ENCODE results near the gene BCLAF3. TPM values are rescaled to one million over a fixed set of nuclear protein-coding genes. Genes with fewer than 3 reads are reported as not detected.

The BCLAF3 gene
- total and polyA plus RNA-seq, 2 of the 13 experiments (the other 11 are each of a cell fraction or from before 2014, with no cell fraction given), result 1.5 to 2.7 TPM

- CTCF ChIA-PET (ENCODE audit: low intra/inter-chr PET ratio, low total read pairs), result no interaction called here
- no peak for FAIRE-seq
- TF ChIP-seq NFIB (CRISPR knock-in tag; IDR thresholded peaks at IDR 0.05; ENCODE audit: borderline replicate concordance) (no peak), AGO1 (IDR thresholded peaks at IDR 0.05; ENCODE audit: low read depth, low read length, poor library complexity, severe bottlenecking) (no peak), HNRNPUL1 (IDR thresholded peaks at IDR 0.05; ENCODE audit: low read depth, low read length) (no peak), LCORL (IDR thresholded peaks at IDR 0.05) (no peak), LCORL (CRISPR knock-in tag; IDR thresholded peaks at IDR 0.05) (no peak), CHD2 (IDR thresholded peaks at IDR 0.05; ENCODE audit: low read depth, low read length) (no peak), SKI (IDR thresholded peaks at IDR 0.05; ENCODE audit: partially characterized antibody) (no peak), MAFK (conservative IDR thresholded peaks at IDR 0.05 in 1 of 2, IDR thresholded peaks at IDR 0.05 in 1 of 2; ENCODE audit: low read length in 2 of 2) (no peak)
These were observed 48.1 kb upstream of the BCLAF3 start for GRCh38 chrX:20038966-20039365.

GRCh38 chrX:20037186-20037585 is 46.3 kb upstream of the BCLAF3 start:
- Histone ChIP-seq H3K9me3 (ENCODE audit: low read length) (no peaks in the 10 kb centered on the region), H3K36me3 (replicated peaks in 1 of 2; ENCODE audit: control insufficient read depth in 1 of 2, insufficient read depth in 2 of 2, low read length in 2 of 2) (peaks cover 0 to 1% of the 10 kb centered on the region in 2 experiments; a peak in 1 of 5 replicates), H2AFZ (ENCODE audit: low read length) (no peak overlapping the region), H4K20me1 (ENCODE audit: insufficient read depth, low read length) (no peaks in the 10 kb centered on the region), H3K27me3 (ENCODE audit: control insufficient read depth in 1 of 2, insufficient read depth in 2 of 2, low read length in 2 of 2) (no peaks in the 10 kb centered on the region), H3K4me2 (ENCODE audit: low read depth, low read length) (no peak overlapping the region), H3K9ac (ENCODE audit: insufficient read depth, low read depth, low read length) (no peak overlapping the region), H3K27ac (ENCODE audit: extremely low read length, insufficient read depth, low read length) (no peak overlapping the region), H3K4me1 (ENCODE audit: insufficient read depth, low read length) (no peaks in the 10 kb centered on the region), H3K79me2 (ENCODE audit: insufficient read depth, low read length) (no peaks in the 10 kb centered on the region), H3K4me3 (replicated peaks in 1 of 3; ENCODE audit: insufficient read depth in 1 of 3, low read depth in 2 of 3, low read length in 3 of 3) (no peak overlapping the region)
- TF ChIP-seq ZNF614 (CRISPR knock-in tag; IDR thresholded peaks at IDR 0.05; ENCODE audit: borderline replicate concordance) (no peak), MBD4 (IDR thresholded peaks at IDR 0.05; ENCODE audit: borderline replicate concordance, low read length) (no peak), ZMYM2 (CRISPR knock-in tag; IDR thresholded peaks at IDR 0.05) (no peak)
- POLR2A ChIA-PET, result no interaction called here
- CTCF ChIA-PET (ENCODE audit: low intra/inter-chr PET ratio, low total read pairs), result no interaction called here
- FAIRE-seq, result no peak
- ATAC-seq, result no peak
- no peak for DNase-seq (ENCODE audit: low spot score)
- in situ Hi-C loops (cut with HindIII; ENCODE audit: extremely low pct_ligation_motif_present, low pct_unique_long_range_greater_than_20kb), result no loop called here
- intact Hi-C loops (cut with micrococcal nuclease; ENCODE audit: unreplicated experiment), result no loop called here
- 93% methylated on average over 5 of the region's 6 CpGs for WGBS (ENCODE audit: low lambda C conversion rate)
- BruUV-seq (replicated peaks), result no TSS peak

More at GRCh38 chrX:20038966-20039365, 48.1 kb upstream of the BCLAF3 start:
- H3K4me1 ChIP-seq (ENCODE audit: insufficient read depth, low read length), result no peaks in the 10 kb centered on the region
- H4K20me1 ChIP-seq (ENCODE audit: insufficient read depth, low read length), result no peaks in the 10 kb centered on the region
- no peaks in the 10 kb centered on the region for H3K27me3 ChIP-seq (ENCODE audit: control insufficient read depth in 1 of 2, insufficient read depth in 2 of 2, low read length in 2 of 2)
- H3K27ac ChIP-seq (ENCODE audit: extremely low read length, insufficient read depth, low read length), result no peak overlapping the region
- H3K4me2 ChIP-seq (ENCODE audit: low read depth, low read length), result no peak overlapping the region
- no peak for DNase-seq (ENCODE audit: low spot score)
- no peaks in the 10 kb centered on the region for H3K9me3 ChIP-seq (ENCODE audit: low read length)
- WGBS (ENCODE audit: low lambda C conversion rate), result 100% methylated on average over 1 of the region's 3 CpGs
- POLR2A ChIA-PET, result no interaction called here
- no peak overlapping the region for H3K9ac ChIP-seq (ENCODE audit: insufficient read depth, low read depth, low read length)
- intact Hi-C loops (cut with micrococcal nuclease; ENCODE audit: unreplicated experiment), result no loop called here
- H3K4me3 ChIP-seq (replicated peaks in 1 of 3; ENCODE audit: insufficient read depth in 1 of 3, low read depth in 2 of 3, low read length in 3 of 3), result no peak overlapping the region
- no peak overlapping the region for H2AFZ ChIP-seq (ENCODE audit: low read length)
- BruUV-seq (replicated peaks), result no TSS peak
- no peak for ATAC-seq
- H3K36me3 ChIP-seq (replicated peaks in 1 of 2; ENCODE audit: control insufficient read depth in 1 of 2, insufficient read depth in 2 of 2, low read length in 2 of 2), result peaks cover 0 to 1% of the 10 kb centered on the region in 2 experiments; a peak in 1 of 5 replicates
- no peaks in the 10 kb centered on the region for H3K79me2 ChIP-seq (ENCODE audit: insufficient read depth, low read length)
- in situ Hi-C loops (cut with HindIII; ENCODE audit: extremely low pct_ligation_motif_present, low pct_unique_long_range_greater_than_20kb), result no loop called here
